Immature natural killer cell (primary cell): ENCODE measurements around the gene ALDH1A3. TPM values are rescaled to one million over a fixed set of nuclear protein-coding genes. Genes with fewer than 3 reads are reported as not detected.

Experiments
- DNase-seq, 3 donors: peaks; one replicate each; pipeline ENCODE4 v3.0.0; 2022; ENCODE audit warnings: mixed read lengths in 1 of 3
- H3K27ac Mint-ChIP-seq, 6 donors: one replicate each; pipeline ENCODE4 v1.8.0; 2020; ENCODE audit warnings: mixed read lengths in 6 of 6, mild to moderate bottlenecking in 5 of 6, inconsistent platforms in 4 of 6, moderate library complexity in 3 of 6
- H3K27me3 Mint-ChIP-seq, 3 donors: one replicate each; pipeline ENCODE4 v1.8.0; 2020 to 2021; ENCODE audit warnings: low read depth in 3 of 3, mild to moderate bottlenecking in 3 of 3, mixed read lengths in 3 of 3, moderate library complexity in 3 of 3, inconsistent platforms in 1 of 3
- H3K36me3 Mint-ChIP-seq, 3 donors: one replicate each; pipeline ENCODE4 v1.8.0; 2020; ENCODE audit warnings: mixed read lengths in 3 of 3, inconsistent platforms in 2 of 3, mild to moderate bottlenecking in 2 of 3
- H3K4me1 Mint-ChIP-seq, 2 donors: one replicate each; pipeline ENCODE4 v1.8.0; 2020; ENCODE audit warnings: inconsistent platforms in 2 of 2, mild to moderate bottlenecking in 2 of 2, mixed read lengths in 2 of 2, moderate library complexity in 1 of 2
- H3K4me3 Mint-ChIP-seq, 5 donors: one replicate each; pipeline ENCODE4 v1.8.0; 2020; ENCODE audit warnings: mild to moderate bottlenecking in 5 of 5, mixed read lengths in 5 of 5, inconsistent platforms in 3 of 5, moderate library complexity in 3 of 5
- H3K9me3 Mint-ChIP-seq, 6 donors: one replicate each; pipeline ENCODE4 v1.8.0; 2020; ENCODE audit warnings: mild to moderate bottlenecking in 6 of 6, mixed read lengths in 6 of 6, inconsistent platforms in 4 of 6, moderate library complexity in 3 of 6
- polyA plus RNA-seq, 3 donors: library from polyadenylated mRNA; unstranded; fragments of 300-500 nt; fragmentation: Illumina TruSeq; gene quantifications; one replicate each; pipeline ENCODE4 v1.2.3, GENCODE V29; 2021

The ALDH1A3 gene
- polyA plus RNA-seq, 3 donors from 2014 or later = not detected

DNA sequence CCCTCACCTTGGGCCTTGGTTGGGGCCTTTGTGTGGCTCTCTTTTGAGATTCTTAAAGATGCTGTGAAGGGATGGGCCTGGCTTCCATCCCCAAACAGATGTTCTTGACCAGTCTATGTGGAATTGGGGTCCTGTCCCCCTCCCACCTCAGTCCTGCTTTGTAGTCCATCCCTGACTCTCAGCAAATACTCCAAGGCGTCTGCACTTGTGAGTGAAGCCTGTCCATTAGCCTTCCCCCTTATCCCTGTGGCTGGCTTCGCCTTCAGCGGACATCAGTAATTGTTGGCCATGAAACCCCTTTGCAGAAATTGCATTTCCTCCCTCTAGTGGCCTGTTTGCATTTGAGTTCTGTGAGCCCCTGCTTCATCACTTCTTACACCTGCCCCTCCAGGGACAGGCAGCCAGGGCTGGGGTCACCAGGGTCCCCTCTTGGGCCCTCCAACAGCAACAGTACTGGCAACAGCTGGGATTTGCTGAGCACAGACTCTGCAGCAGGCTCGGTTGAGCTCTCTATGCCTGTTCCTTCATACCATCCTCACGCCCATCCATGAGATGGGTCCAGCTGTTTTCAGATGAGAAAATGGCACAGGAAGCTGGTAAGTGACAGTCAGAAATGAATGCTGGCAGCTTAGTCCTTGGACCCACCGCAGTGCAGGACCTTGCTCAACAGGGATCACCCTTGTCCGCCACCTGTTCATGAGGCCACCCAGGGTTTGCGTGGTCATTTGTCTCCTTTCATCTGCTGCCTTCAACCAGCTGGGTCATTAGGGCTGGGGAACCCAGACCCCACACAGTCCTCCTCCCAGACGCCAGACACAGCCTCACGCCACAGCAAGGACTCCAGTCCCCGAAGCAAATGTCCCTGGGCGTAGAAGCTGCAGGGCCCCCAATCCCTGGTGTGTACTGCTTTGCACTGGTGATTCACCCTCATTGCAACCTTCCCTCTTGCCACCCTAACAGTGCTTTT, 30.6 kb downstream of the ALDH1A3 start:
- H3K4me3 Mint-ChIP-seq = no peak overlapping the region
- no peak for DNase-seq
- no peaks in the 10 kb centered on the region for H3K36me3 Mint-ChIP-seq
- H3K27ac Mint-ChIP-seq = no peak overlapping the region
- H3K27me3 Mint-ChIP-seq = peaks cover 0 to 8% (median 7%) of the 10 kb centered on the region in 3 donors
- H3K4me1 Mint-ChIP-seq = no peaks in the 10 kb centered on the region
- no peaks in the 10 kb centered on the region for H3K9me3 Mint-ChIP-seq

DNA sequence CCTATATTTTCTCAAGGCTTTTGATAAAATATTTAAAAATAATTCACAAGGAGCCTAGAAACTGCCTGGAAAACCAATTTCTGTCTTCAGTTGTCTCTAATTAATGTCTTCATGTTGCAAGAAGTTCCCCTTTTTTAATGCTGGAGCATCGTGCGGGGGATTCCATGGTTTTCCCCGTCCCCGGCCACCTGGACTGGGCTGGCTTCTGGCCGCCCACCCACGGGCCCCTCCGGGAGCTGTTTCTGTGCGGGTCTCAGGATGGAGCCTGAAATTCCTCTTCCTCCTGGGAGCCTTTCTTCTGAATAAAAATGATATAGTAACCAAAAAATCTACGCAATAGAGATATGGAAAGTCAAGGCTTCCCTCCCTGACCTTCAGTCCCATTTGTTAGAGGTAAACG, 31.5 kb downstream of the ALDH1A3 start:
- Mint-ChIP-seq H3K4me3 (no peak overlapping the region), H3K36me3 (no peaks in the 10 kb centered on the region), H3K9me3 (no peaks in the 10 kb centered on the region), H3K4me1 (no peaks in the 10 kb centered on the region), H3K27ac (no peak overlapping the region), H3K27me3 (peaks cover 0 to 8% (median 7%) of the 10 kb centered on the region in 3 donors)
- DNase-seq = no peak

- DNase-seq = no peak
- Mint-ChIP-seq H3K9me3 (no peaks in the 10 kb centered on the region), H3K4me1 (peaks cover 6 to 12% of the 10 kb centered on the region in 2 donors), H3K4me3 (no peak overlapping the region), H3K36me3 (no peaks in the 10 kb centered on the region), H3K27me3 (peaks cover 6 to 19% (median 9%) of the 10 kb centered on the region in 3 donors), H3K27ac (no peak overlapping the region)
Measured at GRCh38 chr15:100913961-100914360, 34.3 kb downstream of the ALDH1A3 start.

DNA sequence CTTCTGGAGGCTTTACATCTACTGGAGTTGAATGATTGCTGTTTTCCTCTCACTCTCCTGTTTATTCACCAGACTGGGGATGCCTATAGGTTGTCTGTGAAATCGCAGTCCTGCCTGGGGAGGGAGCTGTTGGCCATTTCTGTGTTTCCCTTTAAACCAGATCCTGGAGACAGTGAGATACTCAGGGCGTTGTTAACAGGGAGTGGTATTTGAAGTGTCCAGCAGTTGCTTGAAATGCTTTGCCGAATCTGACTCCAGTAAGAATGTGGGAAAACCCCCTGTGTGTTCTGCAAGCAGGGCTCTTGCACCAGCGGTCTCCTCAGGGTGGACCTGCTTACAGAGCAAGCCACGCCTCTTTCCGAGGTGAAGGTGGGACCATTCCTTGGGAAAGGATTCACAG, 35.2 kb downstream of the ALDH1A3 start:
- Mint-ChIP-seq H3K4me3 (no peak overlapping the region), H3K4me1 (peaks cover 6 to 13% of the 10 kb centered on the region in 2 donors), H3K27ac (no peak overlapping the region), H3K9me3 (no peaks in the 10 kb centered on the region), H3K27me3 (peaks cover 6 to 19% (median 12%) of the 10 kb centered on the region in 3 donors), H3K36me3 (no peaks in the 10 kb centered on the region)
- DNase-seq = no peak

GRCh38 chr15:100918034-100918689, 38.5 kb downstream of the ALDH1A3 start:
- H3K4me3 Mint-ChIP-seq = peak overlapping the region; percentile 64 to 80 (median 69)
- H3K27me3 Mint-ChIP-seq = peaks cover 17 to 24% (median 21%) of the 10 kb centered on the region in 3 donors
- no peaks in the 10 kb centered on the region for H3K9me3 Mint-ChIP-seq
- DNase-seq = peak in 2 of 3 donors; percentile 13 to 20
- peaks cover 15 to 17% of the 10 kb centered on the region in 2 donors for H3K4me1 Mint-ChIP-seq
- no peaks in the 10 kb centered on the region for H3K36me3 Mint-ChIP-seq
- no peak overlapping the region for H3K27ac Mint-ChIP-seq

DNA sequence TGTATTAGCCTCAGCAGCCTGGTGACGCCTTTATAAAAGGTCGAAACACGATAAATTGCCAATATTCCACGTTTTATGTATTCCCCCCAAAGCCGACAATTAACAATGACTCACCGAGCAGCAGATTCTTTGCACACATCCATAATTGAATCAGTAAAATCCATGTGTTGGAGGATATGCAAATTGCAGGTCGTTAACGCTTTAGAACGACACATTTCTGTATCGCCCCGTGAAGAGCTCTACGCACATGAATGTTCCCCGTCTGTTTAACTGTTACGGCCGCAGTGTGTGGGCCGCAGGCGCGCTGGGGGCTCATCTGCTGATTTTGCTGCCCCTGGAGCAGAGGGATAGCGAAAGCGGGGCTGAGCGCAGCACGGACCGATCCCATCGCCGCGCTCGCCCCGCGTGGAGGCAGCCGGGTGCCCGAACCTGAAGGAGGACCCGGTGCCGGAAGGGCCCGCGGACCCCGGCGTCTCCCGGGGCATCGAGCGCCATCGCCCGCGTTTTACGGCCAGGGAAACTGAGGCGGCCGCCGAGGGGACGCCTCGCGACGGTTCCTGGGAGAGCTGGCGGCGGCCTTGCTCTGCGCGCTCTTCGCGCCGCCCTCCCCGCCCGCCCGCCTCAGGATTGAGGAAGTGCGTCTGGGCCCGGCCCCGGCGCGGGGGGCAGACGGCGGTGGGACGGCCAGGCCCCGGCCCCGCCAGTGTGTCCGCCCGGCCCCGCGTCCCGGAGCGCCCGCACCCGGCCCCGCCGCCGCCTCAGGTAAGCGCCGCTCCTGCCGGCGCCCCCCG, 39.3 kb downstream of the ALDH1A3 start, which contains the start of gene LRRK1:
Gene LRRK1, plus strand, starts transcription at position 668 of the 791 bp plus-strand sequence. CDS start 5,276 bp downstream, outside the sequence.
- Mint-ChIP-seq H3K27me3 (peaks cover 17 to 24% (median 21%) of the 10 kb centered on the region in 3 donors), H3K4me1 (peaks cover 15 to 17% of the 10 kb centered on the region in 2 donors), H3K27ac (no peak within 1 kb of the TSS), H3K9me3 (no peaks in the 10 kb centered on the region), H3K36me3 (no peaks in the 10 kb centered on the region), H3K4me3 (peak within 1 kb of the TSS; percentile 64 to 80 (median 69))
- DNase-seq = no peak

- H3K4me1 Mint-ChIP-seq = peaks cover 15 to 17% of the 10 kb centered on the region in 2 donors
- peaks cover 17 to 26% (median 19%) of the 10 kb centered on the region in 3 donors for H3K27me3 Mint-ChIP-seq
- peak overlapping the region; percentile 13 to 60 (median 33) for H3K4me3 Mint-ChIP-seq
- H3K27ac Mint-ChIP-seq = no peak overlapping the region
- DNase-seq = no peak
- H3K36me3 Mint-ChIP-seq = no peaks in the 10 kb centered on the region
- no peaks in the 10 kb centered on the region for H3K9me3 Mint-ChIP-seq
Measured at GRCh38 chr15:100919481-100920405, 40.1 kb downstream of the ALDH1A3 start.

GRCh38 chr15:100920516-100921135, 41.0 kb downstream of the ALDH1A3 start:
- Mint-ChIP-seq H3K27me3 (peaks cover 15 to 26% (median 17%) of the 10 kb centered on the region in 3 donors), H3K27ac (no peak overlapping the region), H3K4me3 (peak overlapping the region in 4 of 5 donors; percentile 31 to 60 (median 43)), H3K36me3 (no peaks in the 10 kb centered on the region), H3K4me1 (peaks cover 15 to 17% of the 10 kb centered on the region in 2 donors), H3K9me3 (no peaks in the 10 kb centered on the region)
- no peak for DNase-seq

DNA sequence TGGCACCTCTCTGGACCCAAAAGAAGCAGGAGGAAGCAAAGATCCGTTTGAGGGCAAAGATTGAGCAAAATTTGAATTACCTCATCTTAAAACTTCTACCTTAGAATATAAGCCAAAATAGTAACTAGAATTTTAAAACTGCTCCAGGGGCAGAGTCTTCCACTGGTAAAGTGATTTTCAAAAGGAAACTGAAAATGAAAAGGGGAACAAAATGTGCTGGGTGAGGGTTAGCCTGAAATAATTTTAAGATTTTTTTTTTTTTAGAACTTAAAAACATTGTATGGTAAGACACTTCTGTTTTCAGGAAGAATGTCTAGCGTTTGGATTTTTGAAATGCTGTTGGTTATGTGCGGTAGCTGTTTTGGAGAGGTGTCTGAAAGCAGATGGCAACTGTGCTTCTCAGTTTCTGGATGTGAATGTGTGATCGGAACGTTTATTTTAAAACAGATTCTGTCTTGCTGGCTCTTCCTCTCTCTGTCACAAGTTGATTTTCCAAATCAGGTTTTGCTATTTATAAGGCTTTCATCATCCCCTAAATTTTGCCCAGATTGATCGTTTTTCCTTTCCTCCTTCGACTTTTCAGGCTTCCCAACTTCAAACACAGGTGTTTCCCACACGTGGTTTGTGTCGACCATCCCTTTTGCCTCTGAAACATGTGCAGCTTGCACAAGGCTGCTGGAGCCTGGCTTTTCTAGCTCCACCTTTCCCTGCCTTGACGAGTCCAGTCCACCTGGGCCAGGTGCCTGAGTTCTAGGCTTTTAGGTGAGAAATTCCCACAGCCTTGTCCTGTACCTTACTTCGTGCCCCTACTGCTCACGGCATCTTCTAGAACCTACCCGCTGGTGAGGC, 42.8 kb downstream of the ALDH1A3 start:
- Mint-ChIP-seq H3K27me3 (peaks cover 12 to 19% (median 15%) of the 10 kb centered on the region in 3 donors), H3K36me3 (no peaks in the 10 kb centered on the region), H3K4me1 (peaks cover 12 to 17% of the 10 kb centered on the region in 2 donors), H3K4me3 (peak overlapping the region in 2 of 5 donors; percentile 44 to 48), H3K9me3 (no peaks in the 10 kb centered on the region), H3K27ac (no peak overlapping the region)
- DNase-seq = no peak

DNA sequence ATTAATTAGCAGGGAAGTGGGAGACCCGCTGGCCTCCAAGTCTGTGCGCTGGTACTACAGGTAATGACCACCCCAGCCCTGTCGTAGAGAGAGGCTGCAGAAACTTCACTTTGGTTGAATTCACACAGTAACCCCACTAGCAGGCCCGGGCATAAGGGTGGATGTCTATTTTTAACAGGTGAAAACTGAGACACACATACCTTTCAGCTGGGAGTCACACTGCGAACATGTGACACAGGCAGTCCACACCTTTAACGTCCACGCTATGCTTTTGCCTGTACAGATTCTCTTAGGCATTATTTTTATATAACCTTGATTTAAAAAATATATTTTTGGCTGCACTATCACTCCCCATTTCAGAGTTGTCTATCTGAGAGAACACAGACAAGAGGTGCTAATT, 43.4 kb downstream of the ALDH1A3 start:
- Mint-ChIP-seq H3K9me3 (no peaks in the 10 kb centered on the region), H3K36me3 (no peaks in the 10 kb centered on the region), H3K4me3 (no peak overlapping the region), H3K27ac (no peak overlapping the region), H3K4me1 (peaks cover 11 to 17% of the 10 kb centered on the region in 2 donors), H3K27me3 (peaks cover 11 to 16% (median 13%) of the 10 kb centered on the region in 3 donors)
- DNase-seq = no peak

GRCh38 chr15:100923902-100924301, 44.3 kb downstream of the ALDH1A3 start:
- H3K9me3 Mint-ChIP-seq = no peaks in the 10 kb centered on the region
- H3K4me3 Mint-ChIP-seq = no peak overlapping the region
- DNase-seq = no peak
- peaks cover 3 to 11% of the 10 kb centered on the region in 2 donors for H3K4me1 Mint-ChIP-seq
- no peak overlapping the region for H3K27ac Mint-ChIP-seq
- no peaks in the 10 kb centered on the region for H3K36me3 Mint-ChIP-seq
- H3K27me3 Mint-ChIP-seq = peaks cover 11 to 13% (median 13%) of the 10 kb centered on the region in 3 donors
